HepG2 (cell line): ENCODE results near the gene CIAO3. TPM values are rescaled to one million over a fixed set of nuclear protein-coding genes. Genes with fewer than 3 reads are reported as not detected.

Source experiments
- AGO2 ChIP-seq: fragments of 200-400 bp; formaldehyde crosslinking; optimal IDR thresholded peaks from 2 replicates; pipeline ENCODE3; 2017; ENCODE audit warnings: mild to moderate bottlenecking, low read depth, low read length, moderate library complexity
- HIVEP1 ChIP-seq: sonication (generic); formaldehyde crosslinking; IDR thresholded peaks from 2 replicates; pipeline ENCODE4 v1.4.0; 2020; ENCODE audit warnings: mild to moderate bottlenecking, missing genetic modification reagents
- HNF4A ChIP-seq: sonication (generic); formaldehyde crosslinking; IDR thresholded peaks from 2 replicates; pipeline ENCODE4 v1.4.0; 2020; ENCODE audit warnings: missing genetic modification reagents
- KDM2A ChIP-seq: sonication (generic); formaldehyde crosslinking; IDR thresholded peaks from 2 replicates; pipeline ENCODE4 v1.4.0; 2020; ENCODE audit warnings: low read depth, missing genetic modification reagents, borderline replicate concordance
- MAFF ChIP-seq: IDR thresholded peaks from 2 replicates; pipeline ENCODE4 v1.6.1; 2011; ENCODE audit warnings: low read depth, low read length, improper control_type of control experiment
- MXD1 ChIP-seq: sonication (generic); formaldehyde crosslinking; IDR thresholded peaks from 2 replicates; pipeline ENCODE4 v1.4.0; 2020; ENCODE audit warnings: mild to moderate bottlenecking, missing genetic modification reagents
- SOX5 ChIP-seq: IDR thresholded peaks from 2 replicates; pipeline ENCODE4 v1.6.1; 2016; ENCODE audit warnings: borderline replicate concordance
- ZFX ChIP-seq: sonication (generic); formaldehyde crosslinking; IDR thresholded peaks from 2 replicates; pipeline ENCODE4 v1.4.0; 2020; ENCODE audit warnings: mild to moderate bottlenecking, low read depth, missing genetic modification reagents, moderate library complexity
- ZNF674 ChIP-seq: sonication (generic); formaldehyde crosslinking; IDR thresholded peaks from 2 replicates; pipeline ENCODE4 v1.5.0; 2020; ENCODE audit warnings: low read depth, mild to moderate bottlenecking, missing genetic modification reagents
- ZNF746 ChIP-seq: sonication (generic); formaldehyde crosslinking; IDR thresholded peaks from 2 replicates; pipeline ENCODE4 v1.8.0; 2022; ENCODE audit warnings: mild to moderate bottlenecking, missing genetic modification reagents
- polyA plus RNA-seq, 8 experiments: library from polyadenylated mRNA; depleted of rRNA in 3 of 8; stranded (reverse) in 7 of 8; unstranded in 1 of 8; fragments of >200 nt; fragmentation: Illumina TruSeq in 4 of 8; extraction: Trizol in 4 of 8; gene quantifications; 2 replicates each; pipeline versions ENCODE4 v1.2.1 to v1.2.3, GENCODE V29; 2011 to 2016; ENCODE audit warnings: low read depth in 4 of 8, missing spikeins in 1 of 8, mixed read lengths in 1 of 8; ENCODE audit not compliant: insufficient read depth in 1 of 8
- total RNA-seq, 5 experiments: library from RNA; depleted of rRNA; stranded (reverse); fragments of >200 nt; fragmentation: Illumina TruSeq; extraction: Trizol; gene quantifications; 2 replicates each; pipeline ENCODE4 v1.2.3, GENCODE V29; 2016; ENCODE audit warnings: low read depth in 1 of 5
- TF ChIP-seq, protein P1 (sequence below): sonication (generic); formaldehyde crosslinking; IDR thresholded peaks from 2 replicates; pipeline ENCODE4 v1.4.0; 2020; ENCODE audit warnings: missing genetic modification reagents
- TF ChIP-seq, protein P2 (sequence below): sonication (generic); formaldehyde crosslinking; IDR thresholded peaks from 2 replicates; pipeline ENCODE4 v1.9.0; 2022; ENCODE audit warnings: missing genetic modification reagents, mild to moderate bottlenecking, borderline replicate concordance
- TF ChIP-seq, protein P3 (sequence below): sonication (generic); formaldehyde crosslinking; conservative IDR thresholded peaks from 2 replicates; pipeline ENCODE4 v1.4.0; 2020; ENCODE audit warnings: mild to moderate bottlenecking, missing genetic modification reagents, moderate library complexity
- TF ChIP-seq, protein P4 (sequence below): sonication (generic); formaldehyde crosslinking; IDR thresholded peaks from 2 replicates; pipeline ENCODE4 v1.5.1; 2020; ENCODE audit warnings: mild to moderate bottlenecking, missing genetic modification reagents, borderline replicate concordance
- TF ChIP-seq, protein P5 (sequence below): sonication (generic); formaldehyde crosslinking; IDR thresholded peaks from 2 replicates; pipeline ENCODE4 v1.9.0; 2022; ENCODE audit warnings: low read depth, missing genetic modification reagents

CIAO3 gene
- total and polyA plus RNA-seq, 2 of the 13 experiments (the other 11 are each of a cell fraction or from before 2014, with no cell fraction given): 21.7 to 25.0 TPM

DNA sequence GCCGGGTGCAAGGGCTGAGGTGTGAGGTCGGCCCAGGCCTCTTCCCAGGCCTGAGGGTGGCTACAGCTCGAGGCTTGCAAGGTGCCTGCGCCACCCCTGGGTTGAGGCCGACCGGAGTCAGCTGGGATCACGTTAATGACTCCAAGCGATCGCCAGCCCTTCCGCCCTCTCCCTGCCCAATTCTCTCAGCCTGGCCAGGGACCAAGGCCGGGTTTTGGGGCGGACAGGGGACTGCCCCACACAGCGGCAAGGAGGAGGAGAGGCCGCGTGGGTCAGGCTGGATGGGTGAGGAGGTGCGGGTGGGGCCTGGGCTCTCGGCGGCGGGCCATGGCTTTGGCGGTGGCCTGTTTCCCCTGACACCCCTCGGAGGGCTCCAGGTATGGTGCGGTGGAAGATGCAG lies 47.4 kb downstream of the CIAO3 start (continued):
- TF ChIP-seq, protein P1, sequence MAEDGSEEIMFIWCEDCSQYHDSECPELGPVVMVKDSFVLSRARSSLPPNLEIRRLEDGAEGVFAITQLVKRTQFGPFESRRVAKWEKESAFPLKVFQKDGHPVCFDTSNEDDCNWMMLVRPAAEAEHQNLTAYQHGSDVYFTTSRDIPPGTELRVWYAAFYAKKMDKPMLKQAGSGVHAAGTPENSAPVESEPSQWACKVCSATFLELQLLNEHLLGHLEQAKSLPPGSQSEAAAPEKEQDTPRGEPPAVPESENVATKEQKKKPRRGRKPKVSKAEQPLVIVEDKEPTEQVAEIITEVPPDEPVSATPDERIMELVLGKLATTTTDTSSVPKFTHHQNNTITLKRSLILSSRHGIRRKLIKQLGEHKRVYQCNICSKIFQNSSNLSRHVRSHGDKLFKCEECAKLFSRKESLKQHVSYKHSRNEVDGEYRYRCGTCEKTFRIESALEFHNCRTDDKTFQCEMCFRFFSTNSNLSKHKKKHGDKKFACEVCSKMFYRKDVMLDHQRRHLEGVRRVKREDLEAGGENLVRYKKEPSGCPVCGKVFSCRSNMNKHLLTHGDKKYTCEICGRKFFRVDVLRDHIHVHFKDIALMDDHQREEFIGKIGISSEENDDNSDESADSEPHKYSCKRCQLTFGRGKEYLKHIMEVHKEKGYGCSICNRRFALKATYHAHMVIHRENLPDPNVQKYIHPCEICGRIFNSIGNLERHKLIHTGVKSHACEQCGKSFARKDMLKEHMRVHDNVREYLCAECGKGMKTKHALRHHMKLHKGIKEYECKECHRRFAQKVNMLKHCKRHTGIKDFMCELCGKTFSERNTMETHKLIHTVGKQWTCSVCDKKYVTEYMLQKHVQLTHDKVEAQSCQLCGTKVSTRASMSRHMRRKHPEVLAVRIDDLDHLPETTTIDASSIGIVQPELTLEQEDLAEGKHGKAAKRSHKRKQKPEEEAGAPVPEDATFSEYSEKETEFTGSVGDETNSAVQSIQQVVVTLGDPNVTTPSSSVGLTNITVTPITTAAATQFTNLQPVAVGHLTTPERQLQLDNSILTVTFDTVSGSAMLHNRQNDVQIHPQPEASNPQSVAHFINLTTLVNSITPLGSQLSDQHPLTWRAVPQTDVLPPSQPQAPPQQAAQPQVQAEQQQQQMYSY (CRISPR knock-in tag): no peak
- 0 out of 2 replicates have a peak, but pooled peaks have one; percentile 25 for TF ChIP-seq ZFX
- TF ChIP-seq, protein P2, sequence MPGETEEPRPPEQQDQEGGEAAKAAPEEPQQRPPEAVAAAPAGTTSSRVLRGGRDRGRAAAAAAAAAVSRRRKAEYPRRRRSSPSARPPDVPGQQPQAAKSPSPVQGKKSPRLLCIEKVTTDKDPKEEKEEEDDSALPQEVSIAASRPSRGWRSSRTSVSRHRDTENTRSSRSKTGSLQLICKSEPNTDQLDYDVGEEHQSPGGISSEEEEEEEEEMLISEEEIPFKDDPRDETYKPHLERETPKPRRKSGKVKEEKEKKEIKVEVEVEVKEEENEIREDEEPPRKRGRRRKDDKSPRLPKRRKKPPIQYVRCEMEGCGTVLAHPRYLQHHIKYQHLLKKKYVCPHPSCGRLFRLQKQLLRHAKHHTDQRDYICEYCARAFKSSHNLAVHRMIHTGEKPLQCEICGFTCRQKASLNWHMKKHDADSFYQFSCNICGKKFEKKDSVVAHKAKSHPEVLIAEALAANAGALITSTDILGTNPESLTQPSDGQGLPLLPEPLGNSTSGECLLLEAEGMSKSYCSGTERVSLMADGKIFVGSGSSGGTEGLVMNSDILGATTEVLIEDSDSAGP (CRISPR knock-in tag): peak; percentile 44; the same call in 1 of the 2 replicates
- TF ChIP-seq ZNF746 (CRISPR knock-in tag): no peak
- TF ChIP-seq AGO2: peak; percentile 55
- TF ChIP-seq, protein P3, sequence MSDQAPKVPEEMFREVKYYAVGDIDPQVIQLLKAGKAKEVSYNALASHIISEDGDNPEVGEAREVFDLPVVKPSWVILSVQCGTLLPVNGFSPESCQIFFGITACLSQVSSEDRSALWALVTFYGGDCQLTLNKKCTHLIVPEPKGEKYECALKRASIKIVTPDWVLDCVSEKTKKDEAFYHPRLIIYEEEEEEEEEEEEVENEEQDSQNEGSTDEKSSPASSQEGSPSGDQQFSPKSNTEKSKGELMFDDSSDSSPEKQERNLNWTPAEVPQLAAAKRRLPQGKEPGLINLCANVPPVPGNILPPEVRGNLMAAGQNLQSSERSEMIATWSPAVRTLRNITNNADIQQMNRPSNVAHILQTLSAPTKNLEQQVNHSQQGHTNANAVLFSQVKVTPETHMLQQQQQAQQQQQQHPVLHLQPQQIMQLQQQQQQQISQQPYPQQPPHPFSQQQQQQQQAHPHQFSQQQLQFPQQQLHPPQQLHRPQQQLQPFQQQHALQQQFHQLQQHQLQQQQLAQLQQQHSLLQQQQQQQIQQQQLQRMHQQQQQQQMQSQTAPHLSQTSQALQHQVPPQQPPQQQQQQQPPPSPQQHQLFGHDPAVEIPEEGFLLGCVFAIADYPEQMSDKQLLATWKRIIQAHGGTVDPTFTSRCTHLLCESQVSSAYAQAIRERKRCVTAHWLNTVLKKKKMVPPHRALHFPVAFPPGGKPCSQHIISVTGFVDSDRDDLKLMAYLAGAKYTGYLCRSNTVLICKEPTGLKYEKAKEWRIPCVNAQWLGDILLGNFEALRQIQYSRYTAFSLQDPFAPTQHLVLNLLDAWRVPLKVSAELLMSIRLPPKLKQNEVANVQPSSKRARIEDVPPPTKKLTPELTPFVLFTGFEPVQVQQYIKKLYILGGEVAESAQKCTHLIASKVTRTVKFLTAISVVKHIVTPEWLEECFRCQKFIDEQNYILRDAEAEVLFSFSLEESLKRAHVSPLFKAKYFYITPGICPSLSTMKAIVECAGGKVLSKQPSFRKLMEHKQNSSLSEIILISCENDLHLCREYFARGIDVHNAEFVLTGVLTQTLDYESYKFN: no peak
- TF ChIP-seq, protein P4, sequence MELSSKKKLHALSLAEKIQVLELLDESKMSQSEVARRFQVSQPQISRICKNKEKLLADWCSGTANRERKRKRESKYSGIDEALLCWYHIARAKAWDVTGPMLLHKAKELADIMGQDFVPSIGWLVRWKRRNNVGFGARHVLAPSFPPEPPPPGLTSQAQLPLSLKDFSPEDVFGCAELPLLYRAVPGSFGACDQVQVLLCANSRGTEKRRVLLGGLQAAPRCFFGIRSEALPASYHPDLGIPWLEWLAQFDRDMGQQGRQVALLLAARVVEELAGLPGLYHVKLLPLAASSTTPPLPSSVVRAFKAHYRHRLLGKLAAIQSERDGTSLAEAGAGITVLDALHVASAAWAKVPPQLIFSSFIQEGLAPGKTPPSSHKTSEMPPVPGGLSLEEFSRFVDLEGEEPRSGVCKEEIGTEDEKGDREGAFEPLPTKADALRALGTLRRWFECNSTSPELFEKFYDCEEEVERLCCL (CRISPR knock-in tag): no peak
- peak; percentile 56 for TF ChIP-seq KDM2A (CRISPR knock-in tag)
- TF ChIP-seq HNF4A (CRISPR knock-in tag): no peak
- TF ChIP-seq MAFF: no peak
- TF ChIP-seq HIVEP1 (CRISPR knock-in tag): peak; percentile 21; the same call in 1 of the 2 replicates
- TF ChIP-seq, protein P5, sequence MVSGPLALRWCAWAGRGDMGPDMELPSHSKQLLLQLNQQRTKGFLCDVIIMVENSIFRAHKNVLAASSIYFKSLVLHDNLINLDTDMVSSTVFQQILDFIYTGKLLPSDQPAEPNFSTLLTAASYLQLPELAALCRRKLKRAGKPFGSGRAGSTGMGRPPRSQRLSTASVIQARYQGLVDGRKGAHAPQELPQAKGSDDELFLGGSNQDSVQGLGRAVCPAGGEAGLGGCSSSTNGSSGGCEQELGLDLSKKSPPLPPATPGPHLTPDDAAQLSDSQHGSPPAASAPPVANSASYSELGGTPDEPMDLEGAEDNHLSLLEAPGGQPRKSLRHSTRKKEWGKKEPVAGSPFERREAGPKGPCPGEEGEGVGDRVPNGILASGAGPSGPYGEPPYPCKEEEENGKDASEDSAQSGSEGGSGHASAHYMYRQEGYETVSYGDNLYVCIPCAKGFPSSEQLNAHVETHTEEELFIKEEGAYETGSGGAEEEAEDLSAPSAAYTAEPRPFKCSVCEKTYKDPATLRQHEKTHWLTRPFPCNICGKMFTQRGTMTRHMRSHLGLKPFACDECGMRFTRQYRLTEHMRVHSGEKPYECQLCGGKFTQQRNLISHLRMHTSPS: 0 out of 2 replicates have a peak, but pooled peaks have one; percentile 27
- no peak for TF ChIP-seq ZNF674 (CRISPR knock-in tag)
- no peak for TF ChIP-seq SOX5 (CRISPR knock-in tag)
- no peak for TF ChIP-seq MXD1 (CRISPR knock-in tag)
